Umbilical cord (tissue), 2 donors: ENCODE measurements around the gene HTR1A. TPM values are rescaled to one million over a fixed set of nuclear protein-coding genes. Genes with fewer than 3 reads are reported as not detected.

Experiments
- DNase-seq: peaks from one replicate; pipeline ENCODE4 v3.0.0-alpha.2; 2015; ENCODE audit warnings: low spot score
- total RNA-seq: library from RNA; depleted of rRNA; stranded (reverse); fragments of >200 nt; gene quantifications from one replicate; pipeline ENCODE4 v1.2.3, GENCODE V29; 2014; ENCODE audit warnings: low replicate concordance; ENCODE audit not compliant: insufficient read depth

HTR1A gene
- total RNA-seq, result not detected

DNA sequence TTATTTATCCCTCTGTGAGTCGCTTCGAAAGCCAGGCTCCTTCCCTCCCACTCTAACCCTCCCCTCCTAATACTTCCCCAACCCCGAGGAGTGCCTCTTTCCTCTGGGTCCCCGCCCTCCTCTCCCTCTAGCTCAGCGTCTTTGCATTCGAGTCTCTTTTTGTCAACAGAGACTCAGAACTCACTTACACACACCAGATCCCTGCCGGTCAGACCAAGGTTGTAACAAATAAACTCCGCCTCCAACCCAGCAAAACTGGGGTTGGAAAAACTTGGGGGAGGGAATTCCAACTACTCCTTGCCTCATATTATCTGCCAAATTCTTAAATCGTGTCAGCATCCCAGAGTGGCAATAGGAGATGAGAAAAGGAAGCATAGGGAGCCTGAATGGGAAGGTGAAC, at the start of gene HTR1A:
HTR1A (minus strand) TSS at position 167 of the 400 bp plus-strand sequence. CDS start 726 bp downstream, outside the sequence.
- DNase-seq, result no peak

DNA sequence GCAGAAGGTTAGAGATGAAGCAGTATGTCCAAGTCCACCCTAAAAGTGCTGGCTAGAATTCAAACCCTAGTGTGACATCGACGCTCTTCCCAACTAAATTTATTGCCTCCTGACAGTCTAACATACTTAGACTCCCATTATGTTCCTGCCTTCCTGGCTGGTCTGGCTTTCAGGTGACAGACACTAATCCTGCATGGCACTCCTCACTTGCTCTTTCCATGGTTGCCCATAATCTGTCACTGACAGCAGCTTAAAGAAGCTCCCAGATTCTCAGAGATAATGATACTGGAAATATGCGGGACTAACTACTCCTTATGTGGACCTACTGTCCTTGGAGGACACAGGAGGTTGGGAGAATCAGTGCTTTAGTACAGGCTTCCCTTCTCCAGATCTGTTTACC, 41.7 kb upstream of the HTR1A start:
- no peak for DNase-seq

DNA sequence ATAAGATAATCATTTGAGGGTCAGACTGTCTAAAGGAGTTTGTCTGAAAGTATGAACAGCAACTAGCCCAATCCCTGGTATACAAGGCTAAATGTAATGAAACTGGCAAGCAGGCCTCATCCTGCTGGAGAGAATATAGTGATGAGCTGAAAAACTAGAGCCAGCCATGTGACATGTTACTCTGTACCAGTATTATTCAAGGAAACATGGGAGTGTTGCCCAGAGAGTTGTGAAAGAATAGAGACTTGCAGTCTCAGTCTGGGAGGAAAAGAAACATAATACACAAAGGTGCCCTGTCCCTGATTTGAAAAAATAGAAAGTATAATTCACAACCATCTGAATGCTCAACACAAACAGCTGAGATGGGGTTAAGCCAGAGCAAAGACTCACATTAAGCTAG, 37.9 kb upstream of the HTR1A start:
- no peak for DNase-seq

DNA sequence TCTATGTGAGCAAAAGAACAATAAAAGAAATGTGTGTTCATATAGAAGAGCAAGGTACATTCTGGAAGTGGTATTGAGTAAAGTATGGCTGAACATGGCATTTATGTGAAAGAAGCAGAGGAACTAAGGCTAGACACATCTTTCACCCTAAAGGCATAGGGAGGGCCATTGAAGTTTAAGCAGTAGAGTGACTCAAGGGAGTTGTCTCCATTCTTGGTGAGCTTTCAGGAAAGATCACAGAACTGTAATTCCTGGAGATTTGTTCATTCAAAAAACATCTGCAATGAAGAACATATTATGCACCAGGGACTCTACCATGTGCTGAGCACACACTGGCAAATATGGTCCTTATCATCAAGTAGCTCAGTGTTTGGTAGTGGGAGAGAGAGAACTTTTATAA, 24.8 kb upstream of the HTR1A start:
- no peak for DNase-seq

DNA sequence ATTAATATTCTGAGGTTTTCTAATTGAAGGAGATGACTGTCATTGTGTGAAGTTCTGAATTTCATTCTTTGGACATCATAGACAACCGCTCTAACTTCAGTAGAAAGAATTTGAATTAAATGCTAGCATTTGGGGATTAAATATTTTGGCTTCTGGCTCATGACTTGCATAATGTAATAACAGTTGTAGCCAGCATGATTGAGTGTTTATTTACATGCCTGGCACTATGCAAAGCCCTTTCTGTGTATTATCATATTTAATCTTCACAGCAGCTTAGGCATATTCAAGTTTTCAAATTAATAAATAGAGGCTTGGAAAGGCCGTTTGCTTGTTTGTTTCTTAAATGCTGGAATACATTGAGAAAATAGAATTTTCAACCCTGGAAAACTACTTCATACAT, 19.6 kb upstream of the HTR1A start:
- no peak for DNase-seq

- no peak for DNase-seq
Observed at GRCh38 chr5:63963926-63964325, 1.7 kb upstream of the HTR1A start.

- peak; percentile 85 for DNase-seq
Observed at GRCh38 chr5:63963080-63963735, 963 bp upstream of the HTR1A start.

DNA sequence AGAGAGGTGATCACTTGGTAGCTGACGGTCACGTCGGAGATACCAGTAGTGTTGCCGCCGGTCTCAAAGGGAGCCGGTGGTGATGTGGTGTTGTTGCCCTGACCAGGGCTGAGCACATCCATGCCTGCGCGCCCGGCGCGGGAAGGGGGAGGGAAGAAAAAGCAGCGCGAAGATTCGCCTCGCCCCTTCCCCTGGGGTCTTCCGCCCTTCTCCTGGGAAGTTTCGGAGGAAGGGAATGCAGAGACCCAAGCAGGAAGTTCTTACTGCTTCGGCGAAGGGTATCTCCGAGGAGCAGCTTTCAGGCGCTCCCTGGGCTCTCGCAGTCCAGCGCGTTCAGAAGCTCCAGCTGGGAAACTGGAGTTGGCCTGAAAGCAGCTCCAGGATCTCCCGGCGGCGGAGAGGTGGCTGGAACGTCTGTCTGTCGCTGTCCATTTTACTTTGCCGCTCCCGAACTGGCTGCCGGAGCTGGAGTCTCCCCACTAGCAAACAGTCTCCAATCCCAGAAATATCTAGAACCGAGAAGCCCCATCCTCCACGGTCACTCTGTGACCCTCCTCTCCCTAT, 565 bp downstream of the HTR1A start:
- peak; percentile 7 for DNase-seq

DNA sequence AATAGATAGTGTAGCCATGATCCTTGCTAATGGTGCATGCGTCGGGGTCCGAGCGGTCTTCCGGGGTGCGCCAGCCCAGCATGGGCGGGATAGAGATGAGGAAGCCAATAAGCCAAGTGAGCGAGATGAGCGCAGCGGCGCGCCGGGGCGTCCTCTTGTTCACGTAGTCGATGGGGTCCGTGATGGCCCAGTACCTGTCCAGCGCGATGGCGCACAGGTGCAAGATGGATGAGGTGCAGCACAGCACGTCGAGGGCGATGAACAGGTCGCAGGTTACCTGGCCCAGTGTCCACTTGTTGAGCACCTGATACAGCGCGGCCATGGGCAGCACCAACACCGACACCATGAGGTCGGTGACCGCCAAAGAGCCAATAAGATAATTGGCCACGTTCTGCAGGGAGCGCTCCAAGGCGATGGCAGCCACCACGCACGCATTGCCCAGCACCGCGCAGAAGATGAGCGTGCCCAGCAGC, 1.1 kb downstream of the HTR1A start:
- DNase-seq, result no peak

DNA sequence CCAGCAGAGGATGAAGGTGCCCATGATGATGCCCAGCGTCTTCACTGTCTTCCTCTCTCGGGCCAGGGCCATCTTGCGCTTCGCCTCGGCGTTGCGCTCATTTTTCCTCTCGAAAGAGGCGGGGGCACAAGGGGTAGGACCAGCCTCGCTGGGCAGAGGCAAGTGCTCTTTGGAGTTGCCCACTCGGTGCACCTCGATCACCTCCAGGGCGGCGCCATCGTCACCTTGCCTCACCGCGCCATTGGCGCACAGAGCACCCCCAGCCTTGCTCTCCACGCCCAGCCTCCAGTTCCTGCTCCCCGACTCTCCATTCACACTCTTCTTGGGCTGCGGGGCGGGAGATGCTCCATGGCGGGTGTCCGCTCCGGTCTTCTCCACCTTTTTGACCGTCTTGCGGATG, 1.6 kb downstream of the HTR1A start:
- DNase-seq, result no peak

- peak; percentile 44 for DNase-seq
Observed at GRCh38 chr5:63959177-63959982, 2.9 kb downstream of the HTR1A start.

DNA sequence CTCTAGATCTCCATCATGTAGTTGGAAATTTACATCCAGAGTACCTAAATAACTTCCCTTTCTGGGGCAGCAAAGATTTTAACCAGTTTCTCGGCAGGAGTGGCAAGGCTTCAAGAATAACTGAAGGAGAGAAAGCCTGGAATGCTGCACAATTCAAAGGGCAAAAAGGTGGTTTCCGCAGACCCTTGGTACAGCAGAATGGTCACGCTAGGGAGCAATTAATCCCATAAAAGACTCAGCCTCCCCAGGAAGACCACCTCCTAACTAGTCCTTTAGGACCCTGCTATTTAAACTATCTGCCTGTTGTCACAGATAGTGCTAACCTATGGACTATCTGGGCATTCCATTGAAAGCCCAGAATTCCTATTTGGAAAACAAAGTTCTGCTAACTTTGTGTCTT, 3.6 kb downstream of the HTR1A start:
- DNase-seq, result no peak

DNA sequence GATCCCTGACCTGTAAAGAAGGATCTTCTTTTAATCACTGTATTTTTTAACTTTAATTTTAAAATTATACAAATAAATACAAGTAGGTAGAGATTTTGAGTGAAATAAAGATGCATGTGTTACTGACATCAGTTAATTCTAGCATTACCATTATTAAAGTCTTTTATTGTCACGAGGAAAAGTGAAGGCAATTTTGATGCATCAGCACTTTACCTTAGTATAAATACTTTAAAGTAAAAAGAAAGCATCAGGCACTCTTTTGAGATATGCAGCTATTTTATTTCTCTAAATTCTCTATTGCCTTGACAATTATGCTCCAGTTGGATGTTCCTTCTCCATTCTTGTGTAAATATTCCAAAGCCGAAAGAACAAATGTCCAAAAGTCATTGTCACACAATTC, 4.6 kb downstream of the HTR1A start:
- no peak for DNase-seq

GRCh38 chr5:63953217-63953616, 9.0 kb downstream of the HTR1A start:
- no peak for DNase-seq

GRCh38 chr5:63935103-63935502, 27.1 kb downstream of the HTR1A start:
- DNase-seq, result no peak

DNA sequence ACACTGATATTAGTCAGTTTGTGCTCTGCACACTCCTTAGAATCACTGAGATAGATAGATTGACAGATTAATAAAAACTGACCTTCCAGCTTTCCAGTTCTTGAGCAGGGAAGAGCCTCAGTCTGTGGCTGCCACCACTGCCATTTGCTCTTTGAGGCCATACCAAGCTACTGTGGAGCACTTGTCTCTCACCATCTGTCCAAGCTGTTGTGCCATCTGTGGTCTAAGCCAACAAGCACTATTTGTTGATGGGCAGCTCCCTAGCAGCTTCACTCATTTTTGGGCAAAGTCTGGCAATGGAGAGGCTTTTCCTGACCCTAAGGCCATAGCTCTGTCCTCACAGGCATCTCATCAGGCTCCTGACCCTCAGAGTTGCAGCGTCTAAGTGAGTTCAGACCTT, 30.4 kb downstream of the HTR1A start:
- no peak for DNase-seq

- no peak for DNase-seq
Observed at GRCh38 chr5:63928451-63928850, 33.8 kb downstream of the HTR1A start.

DNA sequence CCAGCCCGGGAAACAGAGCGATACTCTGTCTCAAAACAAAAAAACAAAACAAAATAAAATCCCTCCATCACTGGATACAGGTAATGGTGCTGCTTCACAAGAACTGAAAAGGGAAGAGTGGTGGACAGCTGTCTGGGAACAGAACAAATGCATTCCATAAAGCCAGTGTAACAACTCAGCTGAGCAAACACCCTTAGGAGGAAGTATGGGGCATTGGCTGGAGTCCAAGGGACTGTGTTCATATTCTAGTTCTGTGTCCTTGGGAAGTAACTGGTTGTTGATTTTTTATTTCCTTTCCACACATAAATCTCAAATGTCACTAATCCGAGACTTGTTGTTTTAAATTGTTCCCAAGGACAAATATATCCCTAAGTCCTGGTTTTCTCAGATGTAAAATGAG, 38.3 kb downstream of the HTR1A start:
- DNase-seq, result no peak

- DNase-seq, result no peak
Observed at GRCh38 chr5:63919763-63920478, 42.3 kb downstream of the HTR1A start.

DNA sequence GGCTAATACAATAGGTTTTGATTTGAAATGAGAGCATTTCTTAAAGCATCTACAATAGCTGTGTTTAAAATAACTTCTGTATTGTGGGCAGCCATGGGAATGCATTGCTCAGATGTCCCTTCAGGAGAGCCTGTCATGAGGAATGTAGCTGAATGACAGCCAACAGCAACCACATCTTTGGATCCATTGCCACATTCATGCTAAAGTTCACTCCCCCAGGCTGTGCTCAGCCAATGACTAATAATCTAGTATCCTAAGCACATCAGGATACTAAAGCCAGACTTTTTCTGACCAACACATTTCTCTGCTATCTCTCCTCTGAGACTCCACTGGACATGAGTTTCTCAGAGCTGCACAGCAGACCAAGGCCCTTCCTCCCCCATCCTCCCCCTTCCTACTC, 45.5 kb downstream of the HTR1A start:
- no peak for DNase-seq

DNA sequence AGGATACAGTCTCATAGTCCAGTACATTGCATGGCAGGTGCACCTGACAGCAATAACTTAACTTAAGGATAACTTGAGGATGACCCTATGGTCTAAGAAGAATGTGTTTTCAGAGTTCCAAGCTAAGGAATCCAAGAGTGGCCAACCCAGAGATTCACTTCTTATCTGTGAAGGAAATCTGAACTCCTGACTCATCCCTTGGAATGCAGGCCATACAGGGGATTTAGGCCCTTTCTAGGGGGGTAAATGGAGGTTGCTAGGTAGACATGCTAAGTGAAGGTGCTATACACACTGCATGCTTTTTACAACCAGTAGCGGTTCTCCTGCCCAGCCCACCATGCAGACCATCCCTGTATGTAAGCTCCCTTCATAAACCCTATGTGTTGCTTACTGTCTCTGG, 50.4 kb downstream of the HTR1A start:
- DNase-seq, result no peak
